DND-41 (cell line): Measurements from ENCODE around the gene LRRC8A.
"Not testable (repeated sequence)": the region's sequence is repeated elsewhere in the genome, so short reads cannot be mapped to it uniquely, and the experiment has no call there.

Source experiments
- ATAC-seq: fragments of 200-7000 bp; cut with Tn5 transposase; 3 replicates; pipeline ENCODE4 v1.9.1; 2021; ENCODE audit warnings: low read depth; ENCODE audit not compliant: insufficient read depth
- DNase-seq: peaks from one replicate; pipeline ENCODE4 v3.0.0-alpha.2; 2020
- H2AFZ ChIP-seq: 2 replicates; pipeline ENCODE4 v1.6.0; 2012; ENCODE audit warnings: low read depth, low read length
- H3K27ac ChIP-seq: 2 replicates; pipeline ENCODE4 v1.5.1; 2012; ENCODE audit warnings: low read length, inconsistent platforms
- H3K27me3 ChIP-seq: fragments of 200-600 bp; sonication (generic); 2 replicates; pipeline ENCODE4 v1.6.0; 2012; ENCODE audit warnings: low read length, mild to moderate bottlenecking, inconsistent platforms; ENCODE audit not compliant: insufficient read depth, poor library complexity
- H3K36me3 ChIP-seq: 2 replicates; pipeline ENCODE4 v1.5.1; 2012; ENCODE audit warnings: low read length, inconsistent platforms; ENCODE audit not compliant: insufficient read depth
- H3K4me1 ChIP-seq: 2 replicates; pipeline ENCODE4 v1.5.1; 2012; ENCODE audit warnings: mild to moderate bottlenecking, low read length; ENCODE audit not compliant: insufficient read depth
- H3K4me2 ChIP-seq: 2 replicates; pipeline ENCODE4 v1.6.0; 2012; ENCODE audit warnings: mild to moderate bottlenecking, moderate library complexity, low read length, inconsistent platforms; ENCODE audit not compliant: insufficient read depth
- H3K4me3 ChIP-seq, 2 experiments: fragments of 200-600 bp in 1 of 2; shearing (Covaris generic) in 1 of 2; 2 replicates each; pipeline ENCODE4 v1.5.1; 2012 to 2016; ENCODE audit warnings: inconsistent platforms in 2 of 2, low read length in 2 of 2, mild to moderate bottlenecking in 2 of 2, low read depth in 1 of 2, moderate library complexity in 1 of 2
- H3K79me2 ChIP-seq: 2 replicates; pipeline ENCODE4 v1.6.0; 2012; ENCODE audit warnings: low read length, inconsistent platforms; ENCODE audit not compliant: insufficient read depth
- H3K9ac ChIP-seq: 2 replicates; pipeline ENCODE4 v1.6.0; 2012; ENCODE audit warnings: low read depth, mild to moderate bottlenecking, inconsistent platforms, low read length, moderate library complexity
- H3K9me3 ChIP-seq: 2 replicates; pipeline ENCODE4 v1.5.1; 2012; ENCODE audit warnings: low read length, moderate library complexity, mild to moderate bottlenecking, inconsistent platforms; ENCODE audit not compliant: insufficient read depth, severe bottlenecking
- H4K20me1 ChIP-seq: 2 replicates; pipeline ENCODE4 v1.6.0; 2012; ENCODE audit warnings: low read length; ENCODE audit not compliant: insufficient read depth
- CTCF ChIP-seq: IDR thresholded peaks from 2 replicates; pipeline ENCODE4 v1.5.1; 2012; ENCODE audit warnings: borderline replicate concordance, low read length, moderate library complexity, mild to moderate bottlenecking; ENCODE audit not compliant: poor library complexity, severe bottlenecking; ENCODE audit errors: extremely low read depth
- EZH2 ChIP-seq: IDR thresholded peaks from 3 replicates; pipeline ENCODE4 v1.6.1; 2012; ENCODE audit warnings: borderline replicate concordance, low read depth, mild to moderate bottlenecking, moderate library complexity, low read length, inconsistent platforms; ENCODE audit not compliant: severe bottlenecking

The LRRC8A gene

GRCh38 chr9:128940946-128941755 lies 59.2 kb downstream of the LRRC8A start:
- no peak for TF ChIP-seq EZH2
- DNase-seq = no peak
- ATAC-seq = no peak
- no peak overlapping the region for H3K4me3 ChIP-seq
- no peak overlapping the region for H3K27ac ChIP-seq
- no peaks in the 10 kb centered on the region for H3K27me3 ChIP-seq
- H4K20me1 ChIP-seq = no peaks in the 10 kb centered on the region
- no peaks in the 10 kb centered on the region for H3K36me3 ChIP-seq
- H3K4me2 ChIP-seq = no peak overlapping the region
- H3K9me3 ChIP-seq = no peaks in the 10 kb centered on the region
- no peak overlapping the region for H3K9ac ChIP-seq
- H3K79me2 ChIP-seq = peaks cover 3% of the 10 kb centered on the region
- H3K4me1 ChIP-seq = peaks cover 5% of the 10 kb centered on the region
- H2AFZ ChIP-seq = no peak overlapping the region

GRCh38 chr9:128943832-128944620 lies 62.1 kb downstream of the LRRC8A start:
- no peak overlapping the region for H3K4me3 ChIP-seq
- H3K27me3 ChIP-seq = no peaks in the 10 kb centered on the region
- no peaks in the 10 kb centered on the region; the same call in 1 of the 2 replicates for H3K36me3 ChIP-seq
- H3K79me2 ChIP-seq = peaks cover 26% of the 10 kb centered on the region
- TF ChIP-seq EZH2 (no peak), CTCF (no peak)
- H3K4me1 ChIP-seq = peaks cover 22% of the 10 kb centered on the region
- H4K20me1 ChIP-seq = no peaks in the 10 kb centered on the region
- no peak overlapping the region for H2AFZ ChIP-seq
- H3K9ac ChIP-seq = no peak overlapping the region
- ATAC-seq (no peak), DNase-seq (no peak)
- no peak overlapping the region for H3K27ac ChIP-seq
- H3K9me3 ChIP-seq = no peaks in the 10 kb centered on the region
- no peak overlapping the region for H3K4me2 ChIP-seq

GRCh38 chr9:128944966-128945365 lies 63.0 kb downstream of the LRRC8A start:
- not testable (repeated sequence) for H3K27ac ChIP-seq, H3K4me2 ChIP-seq, H4K20me1 ChIP-seq, DNase-seq, H3K36me3 ChIP-seq, H3K4me3 ChIP-seq, ATAC-seq, H3K9ac ChIP-seq, H2AFZ ChIP-seq, H3K27me3 ChIP-seq, H3K9me3 ChIP-seq
- Histone ChIP-seq H3K4me1 (peaks cover 31% of the 10 kb centered on the region), H3K79me2 (peaks cover 35% of the 10 kb centered on the region)

- Histone ChIP-seq H2AFZ (no peak overlapping the region), H3K9ac (no peak overlapping the region), H3K36me3 (peaks cover 4% of the 10 kb centered on the region; the same call in 1 of the 2 replicates), H3K9me3 (no peaks in the 10 kb centered on the region), H3K27me3 (no peaks in the 10 kb centered on the region), H3K4me3 (peak overlapping the region in 1 of 2 experiments; percentile 95; a peak in 2 of 4 replicates), H3K79me2 (peaks cover 35% of the 10 kb centered on the region), H3K27ac (no peak overlapping the region), H3K4me1 (peaks cover 33% of the 10 kb centered on the region), H3K4me2 (peak overlapping the region; percentile 98), H4K20me1 (no peaks in the 10 kb centered on the region)
- ATAC-seq (no peak), DNase-seq (no peak)
- TF ChIP-seq EZH2 = no peak
- TF ChIP-seq CTCF = no peak
Observed at GRCh38 chr9:128945798-128946501, 64.0 kb downstream of the LRRC8A start.
